ENCODE measurements around the gene FBXL5. TPM values are rescaled to one million over a fixed set of nuclear protein-coding genes. Genes with fewer than 3 reads are reported as not detected.

The FBXL5 gene, protein sequence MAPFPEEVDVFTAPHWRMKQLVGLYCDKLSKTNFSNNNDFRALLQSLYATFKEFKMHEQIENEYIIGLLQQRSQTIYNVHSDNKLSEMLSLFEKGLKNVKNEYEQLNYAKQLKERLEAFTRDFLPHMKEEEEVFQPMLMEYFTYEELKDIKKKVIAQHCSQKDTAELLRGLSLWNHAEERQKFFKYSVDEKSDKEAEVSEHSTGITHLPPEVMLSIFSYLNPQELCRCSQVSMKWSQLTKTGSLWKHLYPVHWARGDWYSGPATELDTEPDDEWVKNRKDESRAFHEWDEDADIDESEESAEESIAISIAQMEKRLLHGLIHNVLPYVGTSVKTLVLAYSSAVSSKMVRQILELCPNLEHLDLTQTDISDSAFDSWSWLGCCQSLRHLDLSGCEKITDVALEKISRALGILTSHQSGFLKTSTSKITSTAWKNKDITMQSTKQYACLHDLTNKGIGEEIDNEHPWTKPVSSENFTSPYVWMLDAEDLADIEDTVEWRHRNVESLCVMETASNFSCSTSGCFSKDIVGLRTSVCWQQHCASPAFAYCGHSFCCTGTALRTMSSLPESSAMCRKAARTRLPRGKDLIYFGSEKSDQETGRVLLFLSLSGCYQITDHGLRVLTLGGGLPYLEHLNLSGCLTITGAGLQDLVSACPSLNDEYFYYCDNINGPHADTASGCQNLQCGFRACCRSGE
- 44.1 and 51.1 TPM in 2 replicates for total RNA-seq

DNA sequence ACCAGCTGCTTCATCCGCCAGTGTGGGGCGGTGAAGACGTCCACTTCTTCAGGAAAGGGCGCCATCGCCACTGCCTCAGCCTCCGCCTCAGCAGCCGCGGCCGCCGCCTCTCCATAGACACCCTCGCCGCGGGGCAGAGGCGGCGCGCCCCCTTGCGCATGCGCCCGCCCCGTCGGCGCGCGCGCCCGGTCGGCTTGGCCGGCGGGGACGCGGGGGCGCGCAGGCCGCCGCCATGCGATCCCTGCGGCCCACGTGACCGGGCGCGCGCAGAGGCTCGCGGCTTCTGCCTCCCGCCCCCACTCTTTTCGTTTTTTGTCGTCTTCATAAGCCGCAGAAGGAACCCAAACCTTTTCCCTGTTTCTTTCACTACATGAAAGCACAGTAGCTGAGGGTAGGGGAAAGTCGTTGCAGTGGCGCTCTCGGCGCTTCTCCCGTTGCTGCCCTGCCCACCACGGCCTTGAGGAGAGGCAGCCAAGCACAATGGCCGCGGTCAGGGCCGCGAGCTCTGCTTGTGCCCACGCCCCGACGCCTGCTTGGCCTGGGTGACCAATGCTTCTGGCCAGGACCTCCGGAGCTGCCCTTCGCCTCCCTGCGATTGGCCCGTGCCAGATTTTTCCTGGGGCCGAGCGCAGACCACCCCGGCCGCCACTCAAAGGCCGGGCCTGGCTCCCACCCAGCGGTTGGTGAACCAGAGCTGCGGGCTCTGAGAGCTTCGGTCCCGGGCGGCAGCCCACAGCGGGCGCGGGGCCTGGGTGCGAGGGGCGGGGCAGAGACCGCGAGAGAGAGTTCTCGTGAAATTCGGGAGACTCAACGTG lies at the start of gene FBXL5:
Gene FBXL5 (minus strand): TSS at position 135 of the 815 bp plus-strand sequence. CDS start 70 bp downstream, at position 65.
- TF ChIP-seq, protein P1, sequence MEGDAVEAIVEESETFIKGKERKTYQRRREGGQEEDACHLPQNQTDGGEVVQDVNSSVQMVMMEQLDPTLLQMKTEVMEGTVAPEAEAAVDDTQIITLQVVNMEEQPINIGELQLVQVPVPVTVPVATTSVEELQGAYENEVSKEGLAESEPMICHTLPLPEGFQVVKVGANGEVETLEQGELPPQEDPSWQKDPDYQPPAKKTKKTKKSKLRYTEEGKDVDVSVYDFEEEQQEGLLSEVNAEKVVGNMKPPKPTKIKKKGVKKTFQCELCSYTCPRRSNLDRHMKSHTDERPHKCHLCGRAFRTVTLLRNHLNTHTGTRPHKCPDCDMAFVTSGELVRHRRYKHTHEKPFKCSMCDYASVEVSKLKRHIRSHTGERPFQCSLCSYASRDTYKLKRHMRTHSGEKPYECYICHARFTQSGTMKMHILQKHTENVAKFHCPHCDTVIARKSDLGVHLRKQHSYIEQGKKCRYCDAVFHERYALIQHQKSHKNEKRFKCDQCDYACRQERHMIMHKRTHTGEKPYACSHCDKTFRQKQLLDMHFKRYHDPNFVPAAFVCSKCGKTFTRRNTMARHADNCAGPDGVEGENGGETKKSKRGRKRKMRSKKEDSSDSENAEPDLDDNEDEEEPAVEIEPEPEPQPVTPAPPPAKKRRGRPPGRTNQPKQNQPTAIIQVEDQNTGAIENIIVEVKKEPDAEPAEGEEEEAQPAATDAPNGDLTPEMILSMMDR (IDR thresholded peaks at IDR 0.05; ENCODE audit: insufficient read depth, low read length, poor library complexity, severe bottlenecking) = no peak
- no peak for DNase-seq (ENCODE audit: low read depth)
- Histone ChIP-seq H3K4me3 (ENCODE audit: low read depth, low read length) (peak within 1 kb of the TSS; percentile 87), H3K36me3 (ENCODE audit: control insufficient read depth, insufficient read depth, low read length) (no peaks in the 10 kb centered on the region), H3K27me3 (ENCODE audit: control insufficient read depth, insufficient read depth, low read length) (no peaks in the 10 kb centered on the region)

DNA sequence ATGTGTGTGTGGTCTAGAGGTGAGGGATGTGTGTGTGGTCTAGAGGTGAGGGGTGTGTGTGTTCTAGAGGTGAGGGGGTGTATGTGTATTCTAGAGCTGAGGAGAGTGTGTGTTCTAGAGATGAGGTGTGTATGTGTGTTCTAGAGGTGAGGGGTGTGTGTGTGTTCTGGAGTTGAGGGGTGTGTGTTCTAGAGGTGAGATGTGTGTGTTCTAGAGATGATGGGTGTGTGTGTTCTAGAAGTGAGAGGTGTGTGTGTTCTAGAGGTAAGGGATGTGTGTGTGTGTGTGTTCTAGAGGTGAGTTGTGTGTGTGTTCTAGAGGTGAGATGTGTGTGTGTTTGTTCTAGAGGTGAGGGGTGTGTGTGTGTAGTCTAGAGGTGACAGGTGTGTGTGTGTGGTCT lies 49.0 kb upstream of the FBXL5 start:
- Histone ChIP-seq H3K27me3 (ENCODE audit: control insufficient read depth, insufficient read depth, low read length) (no peaks in the 10 kb centered on the region), H3K4me3 (ENCODE audit: low read depth, low read length) (no peak overlapping the region), H3K36me3 (ENCODE audit: control insufficient read depth, insufficient read depth, low read length) (no peaks in the 10 kb centered on the region)
- no peak for DNase-seq (ENCODE audit: low read depth)
- TF ChIP-seq, protein P1 (IDR thresholded peaks at IDR 0.05; ENCODE audit: insufficient read depth, low read length, poor library complexity, severe bottlenecking) = no peak

DNA sequence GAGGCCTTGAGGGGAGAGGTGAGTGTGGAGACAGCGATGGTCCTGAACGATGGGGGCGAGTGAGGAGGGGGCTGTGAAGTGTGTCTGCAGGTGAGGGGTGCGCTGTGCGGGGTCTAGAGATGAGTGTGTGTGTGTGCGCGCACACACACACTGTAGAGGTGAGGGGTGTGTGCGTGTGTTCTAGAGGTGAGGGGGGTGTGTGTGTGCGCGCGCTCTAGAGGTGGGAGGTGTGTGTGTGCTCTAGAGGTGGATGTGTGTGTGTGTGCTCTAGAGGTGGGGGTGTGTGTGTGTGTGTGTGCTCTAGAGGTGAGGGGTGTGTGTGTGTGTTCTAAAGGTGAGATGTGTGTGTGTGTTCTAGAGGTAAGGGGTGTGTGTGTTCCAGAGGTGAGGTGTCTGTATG lies 48.3 kb upstream of the FBXL5 start:
- DNase-seq (ENCODE audit: low read depth) = no peak
- TF ChIP-seq, protein P1 (IDR thresholded peaks at IDR 0.05; ENCODE audit: insufficient read depth, low read length, poor library complexity, severe bottlenecking) = no peak
- peak overlapping the region; percentile 48 for H3K4me3 ChIP-seq (ENCODE audit: low read depth, low read length)
- H3K27me3 ChIP-seq (ENCODE audit: control insufficient read depth, insufficient read depth, low read length) = no peaks in the 10 kb centered on the region
- no peaks in the 10 kb centered on the region for H3K36me3 ChIP-seq (ENCODE audit: control insufficient read depth, insufficient read depth, low read length)

DNA sequence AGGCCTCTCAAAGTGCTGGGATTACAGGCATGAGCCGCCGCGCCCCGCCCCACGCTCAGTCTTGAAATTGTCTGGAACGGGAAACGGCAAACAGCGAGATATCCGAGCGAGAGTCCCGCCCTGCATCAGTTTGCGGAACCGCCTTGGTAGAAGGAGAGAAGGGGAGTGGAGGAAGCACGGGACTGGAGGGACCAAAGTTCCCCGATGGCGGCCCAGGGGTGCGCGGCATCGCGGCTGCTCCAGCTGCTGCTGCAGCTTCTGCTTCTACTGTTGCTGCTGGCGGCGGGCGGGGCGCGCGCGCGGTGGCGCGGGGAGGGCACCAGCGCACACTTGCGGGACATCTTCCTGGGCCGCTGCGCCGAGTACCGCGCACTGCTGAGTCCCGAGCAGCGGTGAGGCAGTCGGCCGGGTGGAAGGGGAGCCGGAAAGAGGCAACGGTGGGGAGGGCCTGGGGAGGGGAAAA lies 47.8 kb upstream of the FBXL5 start, which contains the start of gene BST1:
Gene BST1 (plus strand): TSS at position 125 of the 463 bp plus-strand sequence. CDS start 80 bp downstream, at position 205.
- Histone ChIP-seq H3K27me3 (ENCODE audit: control insufficient read depth, insufficient read depth, low read length) (no peaks in the 10 kb centered on the region), H3K36me3 (ENCODE audit: control insufficient read depth, insufficient read depth, low read length) (no peaks in the 10 kb centered on the region), H3K4me3 (ENCODE audit: low read depth, low read length) (peak within 1 kb of the TSS; percentile 48)
- TF ChIP-seq, protein P1 (IDR thresholded peaks at IDR 0.05; ENCODE audit: insufficient read depth, low read length, poor library complexity, severe bottlenecking) = no peak
- DNase-seq (ENCODE audit: low read depth) = no peak

DNA sequence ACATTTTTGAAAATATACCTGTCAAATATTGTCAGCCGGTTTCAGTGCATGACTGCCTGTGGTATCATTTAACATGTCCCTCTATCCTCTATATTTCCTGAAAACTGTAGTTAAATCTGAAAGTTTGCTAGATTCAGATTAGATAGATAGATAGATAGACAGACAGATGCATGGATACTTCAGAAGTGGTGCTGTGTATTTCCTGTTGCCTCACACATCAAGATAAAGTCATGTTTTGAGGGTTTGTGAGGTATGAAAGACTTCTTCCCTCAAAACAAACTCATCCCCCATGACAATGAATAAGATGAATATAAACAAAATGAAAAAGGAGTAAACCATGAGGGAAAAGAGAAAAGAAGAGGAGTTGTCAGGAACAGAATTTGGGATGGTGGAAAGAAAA lies 41.7 kb upstream of the FBXL5 start:
- no peaks in the 10 kb centered on the region for H3K27me3 ChIP-seq (ENCODE audit: control insufficient read depth, insufficient read depth, low read length)
- no peaks in the 10 kb centered on the region for H3K36me3 ChIP-seq (ENCODE audit: control insufficient read depth, insufficient read depth, low read length)
- TF ChIP-seq, protein P1 (IDR thresholded peaks at IDR 0.05; ENCODE audit: insufficient read depth, low read length, poor library complexity, severe bottlenecking) = no peak
- DNase-seq (ENCODE audit: low read depth) = no peak
- H3K4me3 ChIP-seq (ENCODE audit: low read depth, low read length) = no peak overlapping the region

Data from kidney epithelial cell (primary cell).